Right lobe of liver (tissue), 6 donors: ENCODE measurements around the gene ZMYND10. TPM values are rescaled to one million over a fixed set of nuclear protein-coding genes. Genes with fewer than 3 reads are reported as not detected.

Source experiments
- ATAC-seq, 4 donors: fragments of 200-7000 bp; cut with Tn5 transposase; one replicate each; pipeline ENCODE4 v1.9.1; 2020; ENCODE audit warnings: mild to moderate bottlenecking in 4 of 4, moderate library complexity in 4 of 4
- DNase-seq, 3 donors: peaks; one replicate each; pipeline ENCODE4 v3.0.0-alpha.2; 2020
- H3K27ac ChIP-seq, 3 donors: fragments of 200-600 bp; one replicate each; pipeline ENCODE4 v1.8.0; 2022
- H3K27me3 ChIP-seq, 2 donors: fragments of 200-600 bp; one replicate each; pipeline ENCODE4 v1.8.0; 2022
- H3K36me3 ChIP-seq, 4 donors: fragments of 200-600 bp; sonication (generic) in 1 of 4; one replicate each; pipeline versions ENCODE4 v1.5.1 to v1.8.0; 2017 to 2022; ENCODE audit warnings: control low read depth in 1 of 4
- H3K4me1 ChIP-seq, 4 donors: fragments of 200-600 bp; sonication (generic) in 1 of 4; one replicate each; pipeline versions ENCODE4 v1.5.1 to v1.8.0; 2017 to 2022; ENCODE audit warnings: control low read depth in 1 of 4
- H3K4me3 ChIP-seq, 3 donors: fragments of 200-600 bp; one replicate each; pipeline ENCODE4 v1.8.0; 2022
- H3K9me3 ChIP-seq, 4 donors: fragments of 200-600 bp; sonication (generic) in 1 of 4; one replicate each; pipeline versions ENCODE4 v1.5.1 to v1.8.0; 2017 to 2022; ENCODE audit warnings: control low read depth in 1 of 4
- POLR2A ChIP-seq: fragments of 450-650 bp; IDR thresholded peaks from one replicate; pipeline ENCODE4 v1.6.1; 2017; ENCODE audit warnings: antibody characterized with exemption, mild to moderate bottlenecking
- WGBS: methylation state at CpG from one replicate; pipeline ENCODE4 v1.1.6; 2018; ENCODE audit warnings: low coverage, low lambda C conversion rate; ENCODE audit not compliant: insufficient coverage; ENCODE audit errors: missing lambda C conversion rate; 5-methylcytosine and 5-hydroxymethylcytosine counted together
- intact Hi-C, 2 donors: fragments of 100-400 bp; cut with DNase I; formaldehyde crosslinking; loops; one replicate each; pipeline versions ENCODE4 v1.11.2 to v1.14.1; 2022
- total RNA-seq, 6 experiments: library from RNA; depleted of rRNA in 2 of 6; stranded (reverse); fragments of >200 nt in 2 of 6; fragmentation: NEBNext Ultra II Directional in 3 of 6; extraction: Animal tissue kit (Norgen Biotek cat#: 25700) in 3 of 6; gene quantifications; one replicate each; pipeline versions ENCODE4 v1.1.0 to v1.2.4, GENCODE V29; 2016 to 2023
- TF ChIP-seq, protein P1 (sequence below), 4 donors: fragments of 200-600 bp in 3 of 4; fragments of 450-650 bp in 1 of 4; IDR thresholded peaks; one replicate each; pipeline versions ENCODE4 v1.5.1 to v1.8.0; 2016 to 2022; ENCODE audit warnings: antibody characterized with exemption in 4 of 4, mild to moderate bottlenecking in 2 of 4
- donor health status: DM: no; HTN: yes; CAD: no.
- donor health status: DM: no; HTN: no; CAD: no.
- donor health status: DM: no; HTN: no; CAD: no.
- donor health status: DM: no; HTN: yes; CAD: no.
- donor health status: DM: no; HTN: yes; CAD: no.

Gene ZMYND10
- total RNA-seq, 6 experiments from 2014 or later, result 0.25 to 0.70 (median 0.46) TPM

DNA sequence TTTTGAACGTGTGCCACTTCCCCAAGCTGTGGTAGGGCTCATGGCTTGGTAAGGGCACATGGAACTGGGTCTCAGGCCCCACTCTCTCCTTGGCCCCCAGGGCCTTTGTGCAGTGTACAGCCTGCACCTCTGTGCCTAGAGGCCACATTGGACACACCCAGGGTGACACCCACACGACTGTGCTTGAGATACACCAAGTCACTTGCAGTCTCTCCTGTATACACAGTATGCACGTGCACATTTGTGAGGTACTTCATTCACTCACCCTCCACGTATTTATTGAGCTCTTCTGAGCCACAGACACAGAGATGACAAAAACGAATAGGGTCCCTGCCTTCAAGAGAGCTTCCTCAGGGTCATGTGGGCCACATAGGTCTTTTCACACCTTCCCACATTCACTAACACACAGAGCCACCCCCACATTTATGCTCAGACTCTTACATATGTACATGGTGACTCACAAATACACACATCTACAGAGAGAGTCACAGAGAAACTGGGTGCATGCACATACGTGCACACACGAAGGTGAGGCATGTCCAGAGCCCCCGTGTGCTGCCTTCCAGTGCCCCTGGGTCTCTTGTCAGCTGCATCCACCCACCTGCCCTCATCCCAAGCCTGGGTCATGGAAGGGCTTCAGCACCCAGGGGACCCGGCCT, 23.6 kb upstream of the ZMYND10 start:
- H3K27me3 ChIP-seq, result no peaks in the 10 kb centered on the region
- TF ChIP-seq, protein P1, sequence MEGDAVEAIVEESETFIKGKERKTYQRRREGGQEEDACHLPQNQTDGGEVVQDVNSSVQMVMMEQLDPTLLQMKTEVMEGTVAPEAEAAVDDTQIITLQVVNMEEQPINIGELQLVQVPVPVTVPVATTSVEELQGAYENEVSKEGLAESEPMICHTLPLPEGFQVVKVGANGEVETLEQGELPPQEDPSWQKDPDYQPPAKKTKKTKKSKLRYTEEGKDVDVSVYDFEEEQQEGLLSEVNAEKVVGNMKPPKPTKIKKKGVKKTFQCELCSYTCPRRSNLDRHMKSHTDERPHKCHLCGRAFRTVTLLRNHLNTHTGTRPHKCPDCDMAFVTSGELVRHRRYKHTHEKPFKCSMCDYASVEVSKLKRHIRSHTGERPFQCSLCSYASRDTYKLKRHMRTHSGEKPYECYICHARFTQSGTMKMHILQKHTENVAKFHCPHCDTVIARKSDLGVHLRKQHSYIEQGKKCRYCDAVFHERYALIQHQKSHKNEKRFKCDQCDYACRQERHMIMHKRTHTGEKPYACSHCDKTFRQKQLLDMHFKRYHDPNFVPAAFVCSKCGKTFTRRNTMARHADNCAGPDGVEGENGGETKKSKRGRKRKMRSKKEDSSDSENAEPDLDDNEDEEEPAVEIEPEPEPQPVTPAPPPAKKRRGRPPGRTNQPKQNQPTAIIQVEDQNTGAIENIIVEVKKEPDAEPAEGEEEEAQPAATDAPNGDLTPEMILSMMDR (IDR thresholded peaks at IDR 0.05), result no peak
- TF ChIP-seq POLR2A, result no peak
- intact Hi-C loops, result no loop called here
- no peak overlapping the region for H3K4me3 ChIP-seq
- H3K9me3 ChIP-seq, result no peaks in the 10 kb centered on the region
- H3K36me3 ChIP-seq, result no peaks in the 10 kb centered on the region
- peaks cover 0 to 4% (median 0%) of the 10 kb centered on the region in 4 donors for H3K4me1 ChIP-seq
- H3K27ac ChIP-seq, result no peak overlapping the region
- ATAC-seq (no peak), DNase-seq (no peak)
- 64% methylated on average over 7 of the region's 9 CpGs for WGBS

DNA sequence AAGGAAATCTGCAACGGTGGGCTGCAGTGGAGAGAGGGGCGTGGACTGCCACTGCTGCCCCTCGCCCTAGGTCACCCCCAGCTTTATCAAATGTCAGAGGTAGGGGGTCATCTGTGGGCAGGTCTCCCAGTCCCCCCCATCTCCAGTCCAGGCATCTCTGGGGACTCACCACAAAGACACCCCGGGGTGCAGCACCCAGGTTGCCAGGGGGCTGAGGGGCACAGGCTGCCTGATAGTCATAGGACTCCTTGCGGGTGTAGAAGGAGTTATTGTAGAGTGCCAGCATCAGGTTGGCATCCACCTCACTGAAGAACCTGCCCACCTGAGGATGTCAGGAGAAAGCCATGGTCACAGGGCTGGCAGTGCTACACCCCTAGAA, 20.3 kb upstream of the ZMYND10 start:
- no peak for DNase-seq
- intact Hi-C loops, result no loop called here

DNA sequence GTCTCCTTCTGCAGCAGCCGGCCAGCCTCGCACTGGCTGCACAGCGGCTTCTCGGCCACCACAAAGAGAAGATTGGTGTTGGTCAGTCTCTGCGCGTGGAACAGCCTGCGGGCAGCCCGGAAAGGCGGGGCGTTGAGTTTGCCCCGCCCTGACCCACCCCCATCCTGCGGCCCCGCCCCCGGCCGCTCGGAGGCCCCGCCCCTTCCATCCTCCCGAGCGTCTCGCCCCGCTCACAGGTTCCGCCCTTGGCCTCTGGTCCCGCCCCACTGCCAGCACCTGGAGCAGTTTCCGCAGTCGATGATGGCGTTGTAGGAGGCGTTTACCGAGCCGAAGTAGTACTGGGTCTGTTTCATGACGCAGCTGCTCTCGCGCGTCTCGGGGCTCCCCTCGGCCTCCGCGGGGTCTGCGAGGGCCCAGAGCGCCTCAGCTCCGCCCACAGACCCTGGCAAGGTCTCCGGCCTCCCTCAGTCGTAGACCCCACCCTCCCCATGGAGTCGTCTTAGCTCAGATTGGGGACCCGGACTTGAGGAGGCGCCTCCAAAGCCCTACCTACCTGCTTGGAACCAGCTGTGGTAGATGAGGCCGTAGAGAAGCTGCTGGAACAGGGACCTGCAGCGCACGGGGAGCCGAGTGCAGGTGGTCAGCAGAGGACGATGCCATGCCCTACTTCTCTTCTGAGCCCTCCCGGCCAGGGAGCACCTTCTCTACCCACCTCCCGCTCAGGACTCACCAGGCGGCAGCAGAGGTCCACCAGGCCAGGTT, 19.7 kb upstream of the ZMYND10 start:
- no peak for TF ChIP-seq POLR2A
- TF ChIP-seq, protein P1 (IDR thresholded peaks at IDR 0.05), result no peak
- Histone ChIP-seq H3K36me3 (no peaks in the 10 kb centered on the region), H3K27me3 (no peaks in the 10 kb centered on the region), H3K27ac (no peak overlapping the region), H3K4me1 (peaks cover 0 to 4% (median 0%) of the 10 kb centered on the region in 4 donors), H3K9me3 (no peaks in the 10 kb centered on the region), H3K4me3 (peak overlapping the region; percentile 36 to 58 (median 50))
- DNase-seq (peak; percentile 89 to 95 (median 92)), ATAC-seq (peak; percentile 88 to 94 (median 90))
- WGBS, result 1% methylated on average over 11 of the region's 53 CpGs
- intact Hi-C loops, result no loop called here

More for the DNA sequence above, 20.3 kb upstream of the ZMYND10 start:
- TF ChIP-seq, protein P1 (IDR thresholded peaks at IDR 0.05), result no peak
- TF ChIP-seq POLR2A, result no peak
- no peaks in the 10 kb centered on the region for H3K27me3 ChIP-seq
- H3K4me3 ChIP-seq, result peak overlapping the region in 2 of 3 donors; percentile 50 to 58
- H3K4me1 ChIP-seq, result peaks cover 0 to 4% (median 0%) of the 10 kb centered on the region in 4 donors
- no peak overlapping the region for H3K27ac ChIP-seq
- WGBS, result 30% methylated on average over 2 of the region's 5 CpGs
- no peaks in the 10 kb centered on the region for H3K36me3 ChIP-seq
- no peak for ATAC-seq
- H3K9me3 ChIP-seq, result no peaks in the 10 kb centered on the region

DNA sequence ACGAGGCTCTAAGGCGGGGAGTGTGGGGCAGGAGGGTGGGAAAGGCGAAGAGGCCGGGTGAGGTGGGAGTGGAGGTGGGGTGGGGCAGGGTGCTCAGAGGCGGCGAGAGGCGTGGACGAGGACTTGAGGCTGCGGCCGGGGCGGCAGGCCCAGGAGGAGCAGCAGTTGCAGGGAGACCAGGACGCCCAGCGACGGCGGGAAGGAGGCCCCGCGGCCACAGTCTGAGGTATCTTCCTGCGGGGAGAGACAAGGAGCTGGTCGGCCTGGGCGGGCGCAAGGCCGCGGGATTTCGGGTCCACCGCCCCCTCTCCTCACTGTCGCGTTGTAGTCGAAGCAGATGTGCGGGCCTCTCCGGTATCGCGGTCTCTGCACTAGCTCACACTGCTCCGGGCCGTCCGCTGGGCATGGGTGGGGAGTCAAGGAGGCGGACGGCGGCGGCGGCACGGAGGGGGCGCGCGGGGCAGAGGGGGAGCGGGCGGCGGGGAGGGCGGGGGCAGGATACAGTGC, 19.1 kb upstream of the ZMYND10 start:
- WGBS, result no CpG with 5 or more reads among the region's 48 CpGs
- DNase-seq (peak in 2 of 3 donors; percentile 39 to 62), ATAC-seq (no peak)
- Histone ChIP-seq H3K9me3 (no peaks in the 10 kb centered on the region), H3K4me3 (peak overlapping the region; percentile 36 to 58 (median 50)), H3K27ac (no peak overlapping the region), H3K27me3 (no peaks in the 10 kb centered on the region), H3K4me1 (peaks cover 0 to 4% (median 0%) of the 10 kb centered on the region in 4 donors), H3K36me3 (no peaks in the 10 kb centered on the region)
- intact Hi-C loops, result no loop called here
- TF ChIP-seq, protein P1 (IDR thresholded peaks at IDR 0.05), result no peak
- TF ChIP-seq POLR2A, result no peak
